HEK293 (cell line): ENCODE data around the gene MIEN1.

Experiments
- HOXC10 ChIP-seq: sonication (generic); formaldehyde crosslinking; IDR thresholded peaks from 2 replicates; pipeline ENCODE4 v1.8.1; 2023; ENCODE audit warnings: mild to moderate bottlenecking, missing genetic modification reagents
- KLF1 ChIP-seq: fragments of 450-650 bp; formaldehyde crosslinking; IDR thresholded peaks from 2 replicates; pipeline ENCODE4 v1.5.1; 2016; ENCODE audit warnings: missing biosample characterization, missing genetic modification characterization
- SP2 ChIP-seq: fragments of 450-650 bp; formaldehyde crosslinking; IDR thresholded peaks from 2 replicates; pipeline ENCODE4 v1.5.1; 2016; ENCODE audit warnings: missing biosample characterization, missing genetic modification characterization
- SP7 ChIP-seq: fragments of 450-650 bp; formaldehyde crosslinking; IDR thresholded peaks from 2 replicates; pipeline ENCODE4 v1.5.1; 2016; ENCODE audit warnings: missing biosample characterization, missing genetic modification characterization
- YY2 ChIP-seq: fragments of 450-650 bp; formaldehyde crosslinking; IDR thresholded peaks from 2 replicates; pipeline ENCODE4 v1.5.1; 2016; ENCODE audit warnings: missing biosample characterization, missing genetic modification characterization
- ZBTB1 ChIP-seq: fragments of 450-650 bp; formaldehyde crosslinking; IDR thresholded peaks from 2 replicates; pipeline ENCODE4 v1.5.1; 2016; ENCODE audit warnings: missing biosample characterization, missing genetic modification characterization
- ZBTB17 ChIP-seq: fragments of 450-650 bp; formaldehyde crosslinking; IDR thresholded peaks from 2 replicates; pipeline ENCODE4 v1.5.1; 2016; ENCODE audit warnings: missing biosample characterization, missing genetic modification characterization
- ZBTB20 ChIP-seq: fragments of 450-650 bp; formaldehyde crosslinking; IDR thresholded peaks from 2 replicates; pipeline ENCODE4 v1.5.1; 2016; ENCODE audit warnings: missing biosample characterization, missing genetic modification characterization
- ZBTB7A ChIP-seq: fragments of 450-650 bp; formaldehyde crosslinking; IDR thresholded peaks from 2 replicates; pipeline ENCODE4 v1.5.1; 2016; ENCODE audit warnings: low read depth, missing biosample characterization, missing genetic modification characterization
- ZBTB8A ChIP-seq: fragments of 450-650 bp; formaldehyde crosslinking; IDR thresholded peaks from 2 replicates; pipeline ENCODE4 v1.5.1; 2016; ENCODE audit warnings: missing biosample characterization, missing genetic modification characterization
- ZEB2 ChIP-seq: fragments of 450-650 bp; formaldehyde crosslinking; IDR thresholded peaks from 2 replicates; pipeline ENCODE4 v1.5.1; 2016; ENCODE audit warnings: missing biosample characterization, missing genetic modification characterization
- ZFHX2 ChIP-seq: fragments of 450-650 bp; formaldehyde crosslinking; conservative IDR thresholded peaks from 2 replicates; pipeline ENCODE4 v1.5.1; 2016; ENCODE audit warnings: missing biosample characterization, missing genetic modification characterization
- ZNF114 ChIP-seq: fragments of 450-650 bp; formaldehyde crosslinking; IDR thresholded peaks from 2 replicates; pipeline ENCODE4 v1.5.0; 2017; ENCODE audit warnings: missing biosample characterization, missing genetic modification characterization
- ZNF174 ChIP-seq: fragments of 450-650 bp; formaldehyde crosslinking; IDR thresholded peaks from 2 replicates; pipeline ENCODE4 v1.5.0; 2017; ENCODE audit warnings: missing biosample characterization, mild to moderate bottlenecking, missing genetic modification characterization
- ZNF2 ChIP-seq: fragments of 450-650 bp; formaldehyde crosslinking; IDR thresholded peaks from 2 replicates; pipeline ENCODE4 v1.5.1; 2016; ENCODE audit warnings: missing biosample characterization, missing genetic modification characterization
- ZNF350 ChIP-seq: fragments of 450-650 bp; formaldehyde crosslinking; IDR thresholded peaks from 2 replicates; pipeline ENCODE4 v1.5.0; 2017; ENCODE audit warnings: missing biosample characterization, mild to moderate bottlenecking, missing genetic modification characterization
- ZNF423 ChIP-seq: fragments of 450-650 bp; formaldehyde crosslinking; IDR thresholded peaks from 2 replicates; pipeline ENCODE4 v1.5.1; 2016; ENCODE audit warnings: missing biosample characterization, missing genetic modification characterization
- ZNF510 ChIP-seq: fragments of 450-650 bp; formaldehyde crosslinking; IDR thresholded peaks from 2 replicates; pipeline ENCODE4 v1.5.1; 2018; ENCODE audit warnings: mild to moderate bottlenecking, missing genetic modification characterization, missing biosample characterization; ENCODE audit not compliant: insufficient replicate concordance
- ZNF596 ChIP-seq: fragments of 450-650 bp; IDR thresholded peaks from 2 replicates; pipeline ENCODE4 v1.5.0; 2018; ENCODE audit warnings: missing biosample characterization, mild to moderate bottlenecking, missing genetic modification characterization, moderate library complexity
- ZNF600 ChIP-seq: fragments of 450-650 bp; formaldehyde crosslinking; IDR thresholded peaks from 2 replicates; pipeline ENCODE4 v1.5.1; 2016; ENCODE audit warnings: missing biosample characterization, missing genetic modification characterization
- ZNF623 ChIP-seq: fragments of 450-650 bp; formaldehyde crosslinking; IDR thresholded peaks from 2 replicates; pipeline ENCODE4 v1.5.1; 2016; ENCODE audit warnings: missing biosample characterization, missing genetic modification characterization
- ZNF629 ChIP-seq: fragments of 450-650 bp; formaldehyde crosslinking; IDR thresholded peaks from 2 replicates; pipeline ENCODE4 v1.5.1; 2017; ENCODE audit warnings: missing biosample characterization, missing genetic modification characterization
- ZNF658 ChIP-seq: fragments of 450-650 bp; formaldehyde crosslinking; IDR thresholded peaks from 2 replicates; pipeline ENCODE4; 2016; ENCODE audit warnings: missing biosample characterization, missing genetic modification characterization
- ZNF707 ChIP-seq: fragments of 450-650 bp; formaldehyde crosslinking; IDR thresholded peaks from 2 replicates; pipeline ENCODE4 v1.5.1; 2016; ENCODE audit warnings: missing biosample characterization, missing genetic modification characterization
- ZNF747 ChIP-seq: fragments of 450-650 bp; formaldehyde crosslinking; IDR thresholded peaks from 2 replicates; pipeline ENCODE4 v1.5.1; 2016; ENCODE audit warnings: missing biosample characterization, missing genetic modification characterization
- ZXDB ChIP-seq: fragments of 450-650 bp; formaldehyde crosslinking; IDR thresholded peaks from 2 replicates; pipeline ENCODE4 v1.5.1; 2016; ENCODE audit warnings: missing biosample characterization, missing genetic modification characterization
- TF ChIP-seq, protein P1 (sequence below): fragments of 450-650 bp; formaldehyde crosslinking; IDR thresholded peaks from 2 replicates; pipeline ENCODE4 v1.5.1; 2016; ENCODE audit warnings: missing biosample characterization, missing genetic modification characterization
- TF ChIP-seq, protein P2 (sequence below): fragments of 450-650 bp; formaldehyde crosslinking; IDR thresholded peaks from 2 replicates; pipeline ENCODE4 v1.5.1; 2016; ENCODE audit warnings: missing biosample characterization, missing genetic modification characterization
- TF ChIP-seq, protein P3 (sequence below): fragments of 450-650 bp; IDR thresholded peaks from 2 replicates; pipeline ENCODE4 v1.5.1; 2018; ENCODE audit warnings: missing biosample characterization, mild to moderate bottlenecking, missing genetic modification characterization
- TF ChIP-seq, protein P4 (sequence below): fragments of 450-650 bp; formaldehyde crosslinking; IDR thresholded peaks from 2 replicates; pipeline ENCODE4 v1.5.1; 2017; ENCODE audit warnings: missing biosample characterization, missing genetic modification characterization
- TF ChIP-seq, protein P5 (sequence below): fragments of 450-650 bp; formaldehyde crosslinking; IDR thresholded peaks from 2 replicates; pipeline ENCODE4 v1.5.1; 2016; ENCODE audit warnings: missing biosample characterization, missing genetic modification characterization
- TF ChIP-seq, protein P6 (sequence below): fragments of 450-650 bp; formaldehyde crosslinking; IDR thresholded peaks from 2 replicates; pipeline ENCODE4 v1.5.1; 2016; ENCODE audit warnings: missing biosample characterization, missing genetic modification characterization, low read depth

MIEN1 gene

DNA sequence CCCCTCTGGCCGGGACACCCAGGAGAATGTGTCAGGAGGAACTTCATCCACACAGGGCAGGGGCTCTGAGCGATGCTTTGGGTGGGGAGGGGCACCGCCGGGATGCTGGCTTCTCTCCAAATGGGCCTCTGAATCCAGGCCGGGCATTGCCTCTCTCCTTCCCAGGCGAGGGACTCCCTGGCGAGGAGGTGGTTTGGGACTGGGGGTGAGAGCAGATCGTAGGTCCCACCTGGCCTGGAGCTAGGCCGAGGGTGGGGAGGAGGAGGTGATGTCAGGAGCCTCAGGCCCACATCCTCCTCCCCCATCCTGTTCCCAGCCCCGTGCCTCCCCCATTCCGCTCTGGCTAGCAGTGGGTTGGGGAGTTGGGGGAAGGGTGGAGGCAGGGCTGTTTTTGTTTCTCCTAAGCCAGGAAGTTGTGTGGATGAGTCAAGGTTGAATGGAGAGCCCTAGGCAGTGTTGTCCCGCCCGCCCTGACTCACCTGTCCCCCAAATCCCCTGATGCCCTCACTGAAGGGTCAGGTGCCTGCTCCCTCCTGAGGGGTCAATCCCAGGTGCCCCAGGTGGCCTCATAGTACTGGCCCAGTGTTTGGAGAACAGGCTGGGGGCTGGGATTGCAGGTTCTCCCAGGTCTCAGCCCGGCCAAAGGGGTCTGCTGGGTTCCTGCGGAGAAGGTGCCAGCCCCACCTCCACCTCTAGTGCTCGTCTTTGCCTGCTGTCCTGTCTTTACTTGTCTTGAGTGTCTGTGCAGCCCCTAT lies 10.2 kb upstream of the MIEN1 start (continued):
- TF ChIP-seq ZNF629 (0 out of 2 replicates have a peak, but pooled peaks have one; percentile 33), ZNF623 (tag by site-specific recombination) (no peak), ZBTB8A (tag by site-specific recombination) (0 out of 2 replicates have a peak, but pooled peaks have one; percentile 19), ZNF707 (tag by site-specific recombination) (no peak), ZNF350 (tag by site-specific recombination) (no peak), ZBTB20 (0 out of 2 replicates have a peak, but pooled peaks have one; percentile 45), KLF1 (tag by site-specific recombination) (peak; percentile 54), YY2 (tag by site-specific recombination) (no peak), ZNF747 (no peak), ZBTB7A (no peak), ZEB2 (tag by site-specific recombination) (peak; percentile 43), ZNF600 (tag by site-specific recombination) (peak; percentile 81; the same call in 1 of the 2 replicates), ZNF423 (0 out of 2 replicates have a peak, but pooled peaks have one; percentile 21), ZBTB17 (tag by site-specific recombination) (peak; percentile 42), ZFHX2 (tag by site-specific recombination) (peak; percentile 93), ZBTB1 (tag by site-specific recombination) (no peak), ZNF2 (tag by site-specific recombination) (no peak), ZNF596 (tag by site-specific recombination) (no peak), ZNF658 (tag by site-specific recombination) (no peak), ZXDB (tag by site-specific recombination) (no peak), ZNF174 (tag by site-specific recombination) (no peak), ZNF510 (no peak), SP2 (tag by site-specific recombination) (peak; percentile 42), ZNF114 (tag by site-specific recombination) (no peak), HOXC10 (no peak), SP7 (tag by site-specific recombination) (peak; percentile 64)
- TF ChIP-seq, protein P1, sequence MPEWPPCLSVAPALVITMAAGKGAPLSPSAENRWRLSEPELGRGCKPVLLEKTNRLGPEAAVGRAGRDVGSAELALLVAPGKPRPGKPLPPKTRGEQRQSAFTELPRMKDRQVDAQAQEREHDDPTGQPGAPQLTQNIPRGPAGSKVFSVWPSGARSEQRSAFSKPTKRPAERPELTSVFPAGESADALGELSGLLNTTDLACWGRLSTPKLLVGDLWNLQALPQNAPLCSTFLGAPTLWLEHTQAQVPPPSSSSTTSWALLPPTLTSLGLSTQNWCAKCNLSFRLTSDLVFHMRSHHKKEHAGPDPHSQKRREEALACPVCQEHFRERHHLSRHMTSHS (tag by site-specific recombination): no peak
- TF ChIP-seq, protein P2, sequence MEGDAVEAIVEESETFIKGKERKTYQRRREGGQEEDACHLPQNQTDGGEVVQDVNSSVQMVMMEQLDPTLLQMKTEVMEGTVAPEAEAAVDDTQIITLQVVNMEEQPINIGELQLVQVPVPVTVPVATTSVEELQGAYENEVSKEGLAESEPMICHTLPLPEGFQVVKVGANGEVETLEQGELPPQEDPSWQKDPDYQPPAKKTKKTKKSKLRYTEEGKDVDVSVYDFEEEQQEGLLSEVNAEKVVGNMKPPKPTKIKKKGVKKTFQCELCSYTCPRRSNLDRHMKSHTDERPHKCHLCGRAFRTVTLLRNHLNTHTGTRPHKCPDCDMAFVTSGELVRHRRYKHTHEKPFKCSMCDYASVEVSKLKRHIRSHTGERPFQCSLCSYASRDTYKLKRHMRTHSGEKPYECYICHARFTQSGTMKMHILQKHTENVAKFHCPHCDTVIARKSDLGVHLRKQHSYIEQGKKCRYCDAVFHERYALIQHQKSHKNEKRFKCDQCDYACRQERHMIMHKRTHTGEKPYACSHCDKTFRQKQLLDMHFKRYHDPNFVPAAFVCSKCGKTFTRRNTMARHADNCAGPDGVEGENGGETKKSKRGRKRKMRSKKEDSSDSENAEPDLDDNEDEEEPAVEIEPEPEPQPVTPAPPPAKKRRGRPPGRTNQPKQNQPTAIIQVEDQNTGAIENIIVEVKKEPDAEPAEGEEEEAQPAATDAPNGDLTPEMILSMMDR (tag by site-specific recombination): no peak
- TF ChIP-seq, protein P3, sequence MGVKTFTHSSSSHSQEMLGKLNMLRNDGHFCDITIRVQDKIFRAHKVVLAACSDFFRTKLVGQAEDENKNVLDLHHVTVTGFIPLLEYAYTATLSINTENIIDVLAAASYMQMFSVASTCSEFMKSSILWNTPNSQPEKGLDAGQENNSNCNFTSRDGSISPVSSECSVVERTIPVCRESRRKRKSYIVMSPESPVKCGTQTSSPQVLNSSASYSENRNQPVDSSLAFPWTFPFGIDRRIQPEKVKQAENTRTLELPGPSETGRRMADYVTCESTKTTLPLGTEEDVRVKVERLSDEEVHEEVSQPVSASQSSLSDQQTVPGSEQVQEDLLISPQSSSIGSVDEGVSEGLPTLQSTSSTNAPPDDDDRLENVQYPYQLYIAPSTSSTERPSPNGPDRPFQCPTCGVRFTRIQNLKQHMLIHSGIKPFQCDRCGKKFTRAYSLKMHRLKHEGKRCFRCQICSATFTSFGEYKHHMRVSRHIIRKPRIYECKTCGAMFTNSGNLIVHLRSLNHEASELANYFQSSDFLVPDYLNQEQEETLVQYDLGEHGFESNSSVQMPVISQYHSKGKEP: no peak
- TF ChIP-seq, protein P4, sequence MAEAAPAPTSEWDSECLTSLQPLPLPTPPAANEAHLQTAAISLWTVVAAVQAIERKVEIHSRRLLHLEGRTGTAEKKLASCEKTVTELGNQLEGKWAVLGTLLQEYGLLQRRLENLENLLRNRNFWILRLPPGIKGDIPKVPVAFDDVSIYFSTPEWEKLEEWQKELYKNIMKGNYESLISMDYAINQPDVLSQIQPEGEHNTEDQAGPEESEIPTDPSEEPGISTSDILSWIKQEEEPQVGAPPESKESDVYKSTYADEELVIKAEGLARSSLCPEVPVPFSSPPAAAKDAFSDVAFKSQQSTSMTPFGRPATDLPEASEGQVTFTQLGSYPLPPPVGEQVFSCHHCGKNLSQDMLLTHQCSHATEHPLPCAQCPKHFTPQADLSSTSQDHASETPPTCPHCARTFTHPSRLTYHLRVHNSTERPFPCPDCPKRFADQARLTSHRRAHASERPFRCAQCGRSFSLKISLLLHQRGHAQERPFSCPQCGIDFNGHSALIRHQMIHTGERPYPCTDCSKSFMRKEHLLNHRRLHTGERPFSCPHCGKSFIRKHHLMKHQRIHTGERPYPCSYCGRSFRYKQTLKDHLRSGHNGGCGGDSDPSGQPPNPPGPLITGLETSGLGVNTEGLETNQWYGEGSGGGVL (tag by site-specific recombination): peak; percentile 88
- TF ChIP-seq, protein P5, sequence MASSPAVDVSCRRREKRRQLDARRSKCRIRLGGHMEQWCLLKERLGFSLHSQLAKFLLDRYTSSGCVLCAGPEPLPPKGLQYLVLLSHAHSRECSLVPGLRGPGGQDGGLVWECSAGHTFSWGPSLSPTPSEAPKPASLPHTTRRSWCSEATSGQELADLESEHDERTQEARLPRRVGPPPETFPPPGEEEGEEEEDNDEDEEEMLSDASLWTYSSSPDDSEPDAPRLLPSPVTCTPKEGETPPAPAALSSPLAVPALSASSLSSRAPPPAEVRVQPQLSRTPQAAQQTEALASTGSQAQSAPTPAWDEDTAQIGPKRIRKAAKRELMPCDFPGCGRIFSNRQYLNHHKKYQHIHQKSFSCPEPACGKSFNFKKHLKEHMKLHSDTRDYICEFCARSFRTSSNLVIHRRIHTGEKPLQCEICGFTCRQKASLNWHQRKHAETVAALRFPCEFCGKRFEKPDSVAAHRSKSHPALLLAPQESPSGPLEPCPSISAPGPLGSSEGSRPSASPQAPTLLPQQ: 0 out of 2 replicates have a peak, but pooled peaks have one; percentile 46
- TF ChIP-seq, protein P6, sequence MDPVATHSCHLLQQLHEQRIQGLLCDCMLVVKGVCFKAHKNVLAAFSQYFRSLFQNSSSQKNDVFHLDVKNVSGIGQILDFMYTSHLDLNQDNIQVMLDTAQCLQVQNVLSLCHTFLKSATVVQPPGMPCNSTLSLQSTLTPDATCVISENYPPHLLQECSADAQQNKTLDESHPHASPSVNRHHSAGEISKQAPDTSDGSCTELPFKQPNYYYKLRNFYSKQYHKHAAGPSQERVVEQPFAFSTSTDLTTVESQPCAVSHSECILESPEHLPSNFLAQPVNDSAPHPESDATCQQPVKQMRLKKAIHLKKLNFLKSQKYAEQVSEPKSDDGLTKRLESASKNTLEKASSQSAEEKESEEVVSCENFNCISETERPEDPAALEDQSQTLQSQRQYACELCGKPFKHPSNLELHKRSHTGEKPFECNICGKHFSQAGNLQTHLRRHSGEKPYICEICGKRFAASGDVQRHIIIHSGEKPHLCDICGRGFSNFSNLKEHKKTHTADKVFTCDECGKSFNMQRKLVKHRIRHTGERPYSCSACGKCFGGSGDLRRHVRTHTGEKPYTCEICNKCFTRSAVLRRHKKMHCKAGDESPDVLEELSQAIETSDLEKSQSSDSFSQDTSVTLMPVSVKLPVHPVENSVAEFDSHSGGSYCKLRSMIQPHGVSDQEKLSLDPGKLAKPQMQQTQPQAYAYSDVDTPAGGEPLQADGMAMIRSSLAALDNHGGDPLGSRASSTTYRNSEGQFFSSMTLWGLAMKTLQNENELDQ (tag by site-specific recombination): no peak
